HepG2 (cell line): ENCODE results near the gene FAM3A. TPM values are rescaled to one million over a fixed set of nuclear protein-coding genes. Genes with fewer than 3 reads are reported as not detected.

Source experiments
- ATAC-seq: fragments of 200-7000 bp; cut with Tn5 transposase; 3 replicates; pipeline ENCODE4 v1.9.1; 2020; ENCODE audit warnings: mild to moderate bottlenecking, moderate library complexity
- BruUV-seq: library from RNA; stranded (reverse); fragments of 400-500 nt; replicated peaks from 2 replicates; lab custom pipeline; 2021; lab: Mats Ljungman, UMichigan
- CTCF ChIA-PET: fragments of 300-600 bp; formaldehyde crosslinking; extraction: SDS; loops from one replicate; lab custom pipeline; 2021; ENCODE audit warnings: low total read pairs, inconsistent platforms, low intra/inter-chr PET ratio; lab: Yijun Ruan, JAX
- POLR2A ChIA-PET: fragments of 350-600 bp; sonication (Branson Sonifier 250); formaldehyde crosslinking; loops from one replicate; lab custom pipeline; 2020; ENCODE audit warnings: antibody characterized with exemption, inconsistent platforms; lab: Yijun Ruan, JAX
- DNase-seq: peaks from one replicate; pipeline ENCODE4 v3.0.0-alpha.2; 2015; ENCODE audit warnings: low spot score
- FAIRE-seq: peaks from 3 replicates; lab custom pipeline; 2011; peaks lifted over from hg19 to GRCh38; lab: Jason Lieb, UNC
- H2AFZ ChIP-seq: one replicate; pipeline ENCODE4 v1.6.1; 2011; ENCODE audit warnings: low read length, inconsistent platforms
- H3K27ac ChIP-seq: fragments of 300-600 bp; 3 replicates; pipeline ENCODE4 v1.8.0; 2011; ENCODE audit warnings: mixed run types, mild to moderate bottlenecking, mixed read lengths, low read length, inconsistent platforms; ENCODE audit not compliant: insufficient read depth; ENCODE audit errors: extremely low read length
- H3K27me3 ChIP-seq, 2 experiments: fragments of 200-600 bp in 1 of 2; 2 replicates in 1 of 2; 3 replicates in 1 of 2; pipeline versions ENCODE4 v1.6.0 to v1.8.0; 2011; ENCODE audit warnings: low read length in 2 of 2, mild to moderate bottlenecking in 2 of 2, moderate library complexity in 2 of 2, inconsistent platforms in 1 of 2; ENCODE audit not compliant: insufficient read depth in 2 of 2, control insufficient read depth in 1 of 2
- H3K36me3 ChIP-seq, 2 experiments: fragments of 200-600 bp in 1 of 2; replicated peaks in 1 of 2; 2 replicates in 1 of 2; 3 replicates in 1 of 2; pipeline versions ENCODE4 v1.5.1 to v1.8.0; 2011; ENCODE audit warnings: low read length in 2 of 2, inconsistent platforms in 1 of 2; ENCODE audit not compliant: insufficient read depth in 2 of 2, control insufficient read depth in 1 of 2
- H3K4me1 ChIP-seq: 2 replicates; pipeline ENCODE4 v1.5.1; 2012; ENCODE audit warnings: low read length, inconsistent platforms; ENCODE audit not compliant: insufficient read depth
- H3K4me2 ChIP-seq: 2 replicates; pipeline ENCODE4 v1.6.0; 2011; ENCODE audit warnings: low read depth, low read length, inconsistent platforms
- H3K4me3 ChIP-seq, 3 experiments: fragments of 200-600 bp in 1 of 3; sonication (generic), shearing (Covaris generic) in 1 of 3; replicated peaks in 1 of 3; 2 replicates each; pipeline ENCODE4 v1.5.1; 2011 to 2016; ENCODE audit warnings: low read length in 3 of 3, inconsistent platforms in 2 of 3, low read depth in 2 of 3, mild to moderate bottlenecking in 2 of 3, control low read depth in 1 of 3, mixed read lengths in 1 of 3; ENCODE audit not compliant: insufficient read depth in 1 of 3
- H3K79me2 ChIP-seq: one replicate; pipeline ENCODE4 v1.6.1; 2011; ENCODE audit warnings: low read length, inconsistent platforms; ENCODE audit not compliant: insufficient read depth
- H3K9ac ChIP-seq: 2 replicates; pipeline ENCODE4 v1.6.0; 2011; ENCODE audit warnings: mild to moderate bottlenecking, low read depth, low read length, inconsistent platforms; ENCODE audit not compliant: insufficient read depth
- H3K9me3 ChIP-seq: 2 replicates; pipeline ENCODE4 v1.5.1; 2012; ENCODE audit warnings: mild to moderate bottlenecking, low read length
- H4K20me1 ChIP-seq: 2 replicates; pipeline ENCODE4 v1.6.0; 2011; ENCODE audit warnings: inconsistent platforms, mild to moderate bottlenecking, low read length, moderate library complexity; ENCODE audit not compliant: insufficient read depth
- ATF1 ChIP-seq: IDR thresholded peaks from 2 replicates; pipeline ENCODE4 v1.6.1; 2016; ENCODE audit warnings: mild to moderate bottlenecking, control low read depth
- HDAC6 ChIP-seq: fragments of 200-600 bp; sonication (generic); IDR thresholded peaks from 2 replicates; pipeline ENCODE4 v1.7.0; 2017; ENCODE audit warnings: mild to moderate bottlenecking, antibody characterized with exemption, low read length, low read depth
- JUN ChIP-seq: sonication (generic); formaldehyde crosslinking; IDR thresholded peaks from 2 replicates; pipeline ENCODE4 v1.4.0; 2020; ENCODE audit warnings: mild to moderate bottlenecking, missing genetic modification reagents
- NCOA5 ChIP-seq: sonication (generic); formaldehyde crosslinking; IDR thresholded peaks from 2 replicates; pipeline ENCODE4 v1.4.0; 2020; ENCODE audit warnings: missing genetic modification reagents
- NFE2L2 ChIP-seq: fragments of 150-350 bp; IDR thresholded peaks from 2 replicates; pipeline ENCODE4 v1.6.1; 2014; ENCODE audit warnings: low read length
- ZBTB2 ChIP-seq: sonication (generic); formaldehyde crosslinking; IDR thresholded peaks from 2 replicates; pipeline ENCODE4 v1.8.0; 2022; ENCODE audit warnings: low read depth, missing genetic modification reagents
- ZNF3 ChIP-seq: IDR thresholded peaks from 2 replicates; pipeline ENCODE4 v1.7.0; 2017; ENCODE audit warnings: inconsistent platforms
- ZNF724P ChIP-seq: sonication (generic); formaldehyde crosslinking; IDR thresholded peaks from 2 replicates; pipeline ENCODE4 v1.8.0; 2022; ENCODE audit warnings: missing genetic modification reagents, borderline replicate concordance
- ZNF788 ChIP-seq: sonication (generic); formaldehyde crosslinking; IDR thresholded peaks from 2 replicates; pipeline ENCODE4 v1.5.0; 2020; ENCODE audit warnings: mild to moderate bottlenecking, missing genetic modification reagents, borderline replicate concordance
- WGBS: methylation state at CpG from one replicate; pipeline ENCODE4 v1.1.6; 2017; ENCODE audit warnings: low lambda C conversion rate; 5-methylcytosine and 5-hydroxymethylcytosine counted together
- in situ Hi-C: cut with HindIII; loops from 2 replicates; pipeline ENCODE4 v1.10.0; 2017; ENCODE audit warnings: low pct_unique_long_range_greater_than_20kb; ENCODE audit not compliant: extremely low pct_ligation_motif_present
- intact Hi-C: fragments of 100-400 bp; cut with micrococcal nuclease; formaldehyde crosslinking; loops from one replicate; pipeline ENCODE4 v1.10.0; 2022; ENCODE audit not compliant: unreplicated experiment
- polyA plus RNA-seq, 8 experiments: library from polyadenylated mRNA; depleted of rRNA in 3 of 8; stranded (reverse) in 7 of 8; unstranded in 1 of 8; fragments of >200 nt; fragmentation: Illumina TruSeq in 4 of 8; extraction: Trizol in 4 of 8; gene quantifications; 2 replicates each; pipeline versions ENCODE4 v1.2.1 to v1.2.3, GENCODE V29; 2011 to 2016; ENCODE audit warnings: low read depth in 4 of 8, missing spikeins in 1 of 8, mixed read lengths in 1 of 8; ENCODE audit not compliant: insufficient read depth in 1 of 8
- total RNA-seq, 5 experiments: library from RNA; depleted of rRNA; stranded (reverse); fragments of >200 nt; fragmentation: Illumina TruSeq; extraction: Trizol; gene quantifications; 2 replicates each; pipeline ENCODE4 v1.2.3, GENCODE V29; 2016; ENCODE audit warnings: low read depth in 1 of 5
- TF ChIP-seq, protein P1 (sequence below): sonication (generic); formaldehyde crosslinking; IDR thresholded peaks from 2 replicates; pipeline ENCODE4 v1.4.0; 2020; ENCODE audit warnings: mild to moderate bottlenecking, missing genetic modification reagents, borderline replicate concordance
- TF ChIP-seq, protein P2 (sequence below): sonication (generic); formaldehyde crosslinking; IDR thresholded peaks from 2 replicates; pipeline ENCODE4 v1.8.1; 2023; ENCODE audit warnings: mild to moderate bottlenecking, inconsistent platforms, moderate library complexity, missing genetic modification reagents, borderline replicate concordance
- TF ChIP-seq, protein P3 (sequence below): sonication (generic); formaldehyde crosslinking; IDR thresholded peaks from 2 replicates; pipeline ENCODE4 v1.4.0; 2020; ENCODE audit warnings: mild to moderate bottlenecking, missing genetic modification reagents
- TF ChIP-seq, protein P4 (sequence below): sonication (generic); formaldehyde crosslinking; IDR thresholded peaks from 2 replicates; pipeline ENCODE4 v1.9.0; 2021; ENCODE audit warnings: missing genetic modification reagents, borderline replicate concordance

The FAM3A gene
- total and polyA plus RNA-seq, 2 of the 13 experiments (the other 11 are each of a cell fraction or from before 2014, with no cell fraction given): 11.2 to 22.7 TPM

DNA sequence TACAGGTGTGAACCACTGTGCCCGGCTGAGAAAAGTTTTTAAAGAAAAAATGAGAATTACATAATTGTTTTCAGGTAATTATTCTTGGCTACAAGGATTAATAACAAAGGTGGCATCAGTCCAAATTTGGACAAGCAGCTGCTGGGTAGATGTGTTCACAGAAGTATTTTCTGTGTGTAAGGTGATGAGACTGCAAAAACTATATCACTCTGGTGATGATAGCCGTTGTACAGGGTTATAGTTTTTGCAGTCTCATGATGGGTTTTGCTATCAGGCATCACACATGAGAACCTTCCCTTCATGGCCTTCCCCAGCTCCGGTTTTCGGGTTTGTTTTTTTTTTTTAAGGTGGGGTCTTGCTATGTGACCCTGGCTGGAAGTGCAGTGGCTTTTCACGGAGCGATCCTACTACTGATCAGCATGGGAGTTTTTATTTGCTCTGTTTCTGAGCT is 20.5 kb downstream of the FAM3A start (continued):
- TF ChIP-seq, protein P1, sequence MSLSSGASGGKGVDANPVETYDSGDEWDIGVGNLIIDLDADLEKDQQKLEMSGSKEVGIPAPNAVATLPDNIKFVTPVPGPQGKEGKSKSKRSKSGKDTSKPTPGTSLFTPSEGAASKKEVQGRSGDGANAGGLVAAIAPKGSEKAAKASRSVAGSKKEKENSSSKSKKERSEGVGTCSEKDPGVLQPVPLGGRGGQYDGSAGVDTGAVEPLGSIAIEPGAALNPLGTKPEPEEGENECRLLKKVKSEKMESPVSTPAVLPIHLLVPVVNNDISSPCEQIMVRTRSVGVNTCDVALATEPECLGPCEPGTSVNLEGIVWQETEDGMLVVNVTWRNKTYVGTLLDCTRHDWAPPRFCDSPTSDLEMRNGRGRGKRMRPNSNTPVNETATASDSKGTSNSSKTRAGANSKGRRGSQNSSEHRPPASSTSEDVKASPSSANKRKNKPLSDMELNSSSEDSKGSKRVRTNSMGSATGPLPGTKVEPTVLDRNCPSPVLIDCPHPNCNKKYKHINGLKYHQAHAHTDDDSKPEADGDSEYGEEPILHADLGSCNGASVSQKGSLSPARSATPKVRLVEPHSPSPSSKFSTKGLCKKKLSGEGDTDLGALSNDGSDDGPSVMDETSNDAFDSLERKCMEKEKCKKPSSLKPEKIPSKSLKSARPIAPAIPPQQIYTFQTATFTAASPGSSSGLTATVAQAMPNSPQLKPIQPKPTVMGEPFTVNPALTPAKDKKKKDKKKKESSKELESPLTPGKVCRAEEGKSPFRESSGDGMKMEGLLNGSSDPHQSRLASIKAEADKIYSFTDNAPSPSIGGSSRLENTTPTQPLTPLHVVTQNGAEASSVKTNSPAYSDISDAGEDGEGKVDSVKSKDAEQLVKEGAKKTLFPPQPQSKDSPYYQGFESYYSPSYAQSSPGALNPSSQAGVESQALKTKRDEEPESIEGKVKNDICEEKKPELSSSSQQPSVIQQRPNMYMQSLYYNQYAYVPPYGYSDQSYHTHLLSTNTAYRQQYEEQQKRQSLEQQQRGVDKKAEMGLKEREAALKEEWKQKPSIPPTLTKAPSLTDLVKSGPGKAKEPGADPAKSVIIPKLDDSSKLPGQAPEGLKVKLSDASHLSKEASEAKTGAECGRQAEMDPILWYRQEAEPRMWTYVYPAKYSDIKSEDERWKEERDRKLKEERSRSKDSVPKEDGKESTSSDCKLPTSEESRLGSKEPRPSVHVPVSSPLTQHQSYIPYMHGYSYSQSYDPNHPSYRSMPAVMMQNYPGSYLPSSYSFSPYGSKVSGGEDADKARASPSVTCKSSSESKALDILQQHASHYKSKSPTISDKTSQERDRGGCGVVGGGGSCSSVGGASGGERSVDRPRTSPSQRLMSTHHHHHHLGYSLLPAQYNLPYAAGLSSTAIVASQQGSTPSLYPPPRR (CRISPR knock-in tag): no peak
- TF ChIP-seq ATF1 (CRISPR knock-in tag): no peak
- TF ChIP-seq, protein P2, sequence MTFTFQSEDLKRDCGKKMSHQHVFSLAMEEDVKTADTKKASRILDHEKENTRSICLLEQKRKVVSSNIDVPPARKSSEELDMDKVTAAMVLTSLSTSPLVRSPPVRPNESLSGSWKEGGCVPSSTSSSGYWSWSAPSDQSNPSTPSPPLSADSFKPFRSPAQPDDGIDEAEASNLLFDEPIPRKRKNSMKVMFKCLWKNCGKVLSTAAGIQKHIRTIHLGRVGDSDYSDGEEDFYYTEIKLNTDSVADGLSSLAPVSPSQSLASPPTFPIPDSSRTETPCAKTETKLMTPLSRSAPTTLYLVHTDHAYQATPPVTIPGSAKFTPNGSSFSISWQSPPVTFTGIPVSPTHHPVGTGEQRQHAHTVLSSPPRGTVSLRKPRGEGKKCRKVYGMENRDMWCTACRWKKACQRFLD (CRISPR knock-in tag): no peak
- no peak for TF ChIP-seq ZNF788 (CRISPR knock-in tag)
- no peak for TF ChIP-seq HDAC6

DNA sequence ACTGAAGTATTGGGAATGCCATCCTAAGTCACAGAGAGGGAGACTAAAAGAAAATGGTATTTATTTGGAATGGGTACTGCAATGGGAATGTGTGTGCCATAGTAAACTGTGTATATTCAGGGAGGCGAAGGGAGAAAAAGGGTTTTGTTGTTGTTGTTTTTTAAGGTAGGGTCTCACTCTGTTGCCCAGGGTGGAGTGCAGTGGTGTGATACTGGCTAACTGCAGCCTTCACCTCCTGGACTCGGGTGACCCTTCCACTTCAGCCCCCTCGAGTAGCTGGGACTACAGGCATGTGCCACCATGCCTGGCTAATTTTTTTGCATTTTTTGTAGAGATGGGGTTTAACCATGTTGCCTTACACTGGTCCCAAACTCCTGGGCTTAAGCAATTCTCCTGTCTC is 21.3 kb downstream of the FAM3A start:
- intact Hi-C loops: no loop called here
- no peaks in the 10 kb centered on the region for H3K79me2 ChIP-seq
- POLR2A ChIA-PET: no interaction called here
- H4K20me1 ChIP-seq: no peaks in the 10 kb centered on the region
- in situ Hi-C loops: no loop called here
- no peaks in the 10 kb centered on the region for H3K27me3 ChIP-seq
- H3K4me3 ChIP-seq: no peak overlapping the region
- H2AFZ ChIP-seq: no peak overlapping the region
- FAIRE-seq (no peak), ATAC-seq (no peak), DNase-seq (no peak)
- CTCF ChIA-PET: no interaction called here
- WGBS: 66% methylated on average over 2 of the region's 3 CpGs
- BruUV-seq: no TSS peak
- no peak overlapping the region for H3K9ac ChIP-seq
- H3K27ac ChIP-seq: no peak overlapping the region
- H3K4me1 ChIP-seq: peaks cover under 1% of the 10 kb centered on the region; the same call in 1 of the 2 replicates
- H3K9me3 ChIP-seq: no peaks in the 10 kb centered on the region
- H3K4me2 ChIP-seq: no peak overlapping the region
- no peaks in the 10 kb centered on the region for H3K36me3 ChIP-seq
- TF ChIP-seq, protein P3, sequence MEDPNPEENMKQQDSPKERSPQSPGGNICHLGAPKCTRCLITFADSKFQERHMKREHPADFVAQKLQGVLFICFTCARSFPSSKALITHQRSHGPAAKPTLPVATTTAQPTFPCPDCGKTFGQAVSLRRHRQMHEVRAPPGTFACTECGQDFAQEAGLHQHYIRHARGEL (CRISPR knock-in tag): no peak
- TF ChIP-seq ZNF3 (no peak), NFE2L2 (no peak), JUN (CRISPR knock-in tag) (no peak), ZNF724P (no peak), NCOA5 (CRISPR knock-in tag) (no peak), ZBTB2 (CRISPR knock-in tag) (no peak)
- TF ChIP-seq, protein P4, sequence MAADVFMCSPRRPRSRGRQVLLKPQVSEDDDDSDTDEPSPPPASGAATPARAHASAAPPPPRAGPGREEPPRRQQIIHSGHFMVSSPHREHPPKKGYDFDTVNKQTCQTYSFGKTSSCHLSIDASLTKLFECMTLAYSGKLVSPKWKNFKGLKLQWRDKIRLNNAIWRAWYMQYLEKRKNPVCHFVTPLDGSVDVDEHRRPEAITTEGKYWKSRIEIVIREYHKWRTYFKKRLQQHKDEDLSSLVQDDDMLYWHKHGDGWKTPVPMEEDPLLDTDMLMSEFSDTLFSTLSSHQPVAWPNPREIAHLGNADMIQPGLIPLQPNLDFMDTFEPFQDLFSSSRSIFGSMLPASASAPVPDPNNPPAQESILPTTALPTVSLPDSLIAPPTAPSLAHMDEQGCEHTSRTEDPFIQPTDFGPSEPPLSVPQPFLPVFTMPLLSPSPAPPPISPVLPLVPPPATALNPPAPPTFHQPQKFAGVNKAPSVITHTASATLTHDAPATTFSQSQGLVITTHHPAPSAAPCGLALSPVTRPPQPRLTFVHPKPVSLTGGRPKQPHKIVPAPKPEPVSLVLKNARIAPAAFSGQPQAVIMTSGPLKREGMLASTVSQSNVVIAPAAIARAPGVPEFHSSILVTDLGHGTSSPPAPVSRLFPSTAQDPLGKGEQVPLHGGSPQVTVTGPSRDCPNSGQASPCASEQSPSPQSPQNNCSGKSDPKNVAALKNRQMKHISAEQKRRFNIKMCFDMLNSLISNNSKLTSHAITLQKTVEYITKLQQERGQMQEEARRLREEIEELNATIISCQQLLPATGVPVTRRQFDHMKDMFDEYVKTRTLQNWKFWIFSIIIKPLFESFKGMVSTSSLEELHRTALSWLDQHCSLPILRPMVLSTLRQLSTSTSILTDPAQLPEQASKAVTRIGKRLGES (CRISPR knock-in tag): no peak
